K562 (cell line): Measurements from ENCODE around the gene BBC3. TPM values are rescaled to one million over a fixed set of nuclear protein-coding genes. Genes with fewer than 3 reads are reported as not detected.
A peak's percentile ranks its signal among the peaks of the same experiment; 100 is the strongest.
"Not testable (repeated sequence)": the region's sequence is repeated elsewhere in the genome, so short reads cannot be mapped to it uniquely, and the experiment has no call there.

Experiments
- ATAC-seq: fragments of 200-7000 bp; cut with Tn5 transposase; 3 replicates; pipeline ENCODE4 v1.9.1; 2020; ENCODE audit warnings: moderate library complexity
- BruUV-seq: library from RNA; stranded (reverse); fragments of 400-500 nt; replicated peaks from 2 replicates; lab custom pipeline; 2021; lab: Mats Ljungman, UMichigan
- CTCF ChIA-PET: fragments of 300-600 bp; formaldehyde crosslinking; extraction: SDS; loops from one replicate; lab custom pipeline; 2021; ENCODE audit warnings: low intra/inter-chr PET ratio; lab: Yijun Ruan, JAX
- POLR2A ChIA-PET: fragments of 300-600, 350-650 bp; sonication (Branson Sonifier 250); formaldehyde crosslinking; extraction: SDS; loops from one replicate; lab custom pipeline; 2021; ENCODE audit warnings: antibody characterized with exemption, inconsistent platforms; lab: Yijun Ruan, JAX
- DNase-seq, 4 experiments: peaks; one replicate each; pipeline versions ENCODE4 v3.0.0 to v3.0.0-alpha.2; 2011 to 2018; ENCODE audit warnings: low spot score in 3 of 4, mixed read lengths in 3 of 4; ENCODE audit errors: extremely low read depth in 1 of 4
- FAIRE-seq: peaks from 2 replicates; lab custom pipeline; 2011; peaks lifted over from hg19 to GRCh38; lab: Jason Lieb, UNC
- H2AFZ ChIP-seq: 2 replicates; pipeline ENCODE4 v1.6.0; 2011; ENCODE audit warnings: low read depth, low read length, control low read depth, inconsistent platforms
- H3K27ac ChIP-seq: fragments of 200-600 bp; 3 replicates; pipeline ENCODE4 v1.8.0; 2011; ENCODE audit warnings: low read depth, mild to moderate bottlenecking, control low read depth, inconsistent platforms, low read length, moderate library complexity, mixed read lengths; ENCODE audit errors: extremely low read depth
- H3K27me3 ChIP-seq, 2 experiments: fragments of 300-600 bp in 1 of 2; 2 replicates in 1 of 2; 3 replicates in 1 of 2; pipeline versions ENCODE4 v1.6.0 to v1.8.0; 2011; ENCODE audit warnings: inconsistent platforms in 2 of 2, low read length in 2 of 2, mild to moderate bottlenecking in 1 of 2, mixed read lengths in 1 of 2, moderate library complexity in 1 of 2; ENCODE audit not compliant: control insufficient read depth in 2 of 2, insufficient read depth in 2 of 2
- H3K36me3 ChIP-seq: fragments of 300-600 bp; 3 replicates; pipeline ENCODE4 v1.8.0; 2011; ENCODE audit warnings: mild to moderate bottlenecking, low read length, inconsistent platforms; ENCODE audit not compliant: control insufficient read depth, insufficient read depth
- H3K4me1 ChIP-seq, 2 experiments: fragments of 200-600 bp in 1 of 2; replicated peaks in 1 of 2; 2 replicates in 1 of 2; 3 replicates in 1 of 2; pipeline versions ENCODE4 v1.5.1 to v1.8.0; 2011; ENCODE audit warnings: inconsistent platforms in 2 of 2, low read length in 2 of 2, mild to moderate bottlenecking in 1 of 2, mixed read lengths in 1 of 2, moderate library complexity in 1 of 2; ENCODE audit not compliant: control insufficient read depth in 2 of 2, insufficient read depth in 2 of 2
- H3K4me2 ChIP-seq: 2 replicates; pipeline ENCODE4 v1.6.1; 2011; ENCODE audit warnings: low read length, control low read depth, inconsistent platforms, mixed read lengths; ENCODE audit not compliant: insufficient read depth
- H3K4me3 ChIP-seq: fragments of 200-600 bp; sonication (generic), shearing (Covaris generic); 2 replicates; pipeline ENCODE4 v1.5.1; 2016; ENCODE audit warnings: control low read depth, inconsistent platforms
- H3K79me2 ChIP-seq: fragments of 200-600 bp; 3 replicates; pipeline ENCODE4 v1.8.0; 2011; ENCODE audit warnings: low read length, inconsistent platforms; ENCODE audit not compliant: control insufficient read depth, insufficient read depth
- H3K9ac ChIP-seq, 2 experiments: 2 replicates each; pipeline versions ENCODE4 v1.6.0 to v1.6.1; 2011; ENCODE audit warnings: low read depth in 2 of 2, low read length in 2 of 2, control low read depth in 1 of 2, inconsistent platforms in 1 of 2, mild to moderate bottlenecking in 1 of 2, mixed read lengths in 1 of 2; ENCODE audit not compliant: insufficient read depth in 1 of 2
- H3K9me1 ChIP-seq: one replicate; pipeline ENCODE4 v1.6.0; 2011; ENCODE audit warnings: inconsistent platforms, mild to moderate bottlenecking, low read length, moderate library complexity; ENCODE audit not compliant: control insufficient read depth, insufficient read depth
- H3K9me3 ChIP-seq: replicated peaks from 2 replicates; pipeline ENCODE4 v1.5.1; 2011; ENCODE audit warnings: low read depth, low read length, inconsistent platforms; ENCODE audit not compliant: control insufficient read depth, insufficient read depth
- H4K20me1 ChIP-seq: replicated peaks from 2 replicates; pipeline ENCODE4 v1.6.1; 2011; ENCODE audit warnings: low read length, inconsistent platforms, mixed read lengths; ENCODE audit not compliant: control insufficient read depth, insufficient read depth
- DPF2 ChIP-seq: fragments of 450-650 bp; IDR thresholded peaks from 2 replicates; pipeline ENCODE4 v1.6.1; 2016
- FOXP1 ChIP-seq: sonication (generic); formaldehyde crosslinking; IDR thresholded peaks from 2 replicates; pipeline ENCODE4 v1.8.0; 2022; ENCODE audit warnings: mild to moderate bottlenecking, missing genetic modification reagents
- GABPB1 ChIP-seq: sonication (generic); formaldehyde crosslinking; IDR thresholded peaks from 2 replicates; pipeline ENCODE4 v1.8.0; 2022; ENCODE audit warnings: mild to moderate bottlenecking, missing genetic modification reagents
- MEIS2 ChIP-seq: fragments of 450-650 bp; IDR thresholded peaks from 2 replicates; pipeline ENCODE4 v1.6.1; 2014; ENCODE audit warnings: mild to moderate bottlenecking; ENCODE audit not compliant: partially characterized antibody
- SP1 ChIP-seq: sonication (generic); formaldehyde crosslinking; IDR thresholded peaks from 2 replicates; pipeline ENCODE4 v1.8.1; 2022; ENCODE audit warnings: mild to moderate bottlenecking, missing genetic modification reagents
- STAT5A ChIP-seq: IDR thresholded peaks from 2 replicates; pipeline ENCODE4 v1.6.1; 2012; ENCODE audit warnings: low read length, inconsistent platforms, borderline replicate concordance
- TAL1 ChIP-seq: fragments of 450-650 bp; IDR thresholded peaks from 2 replicates; pipeline ENCODE4 v1.6.1; 2016; ENCODE audit warnings: mild to moderate bottlenecking
- TCF3 ChIP-seq: sonication (generic); formaldehyde crosslinking; IDR thresholded peaks from 2 replicates; pipeline ENCODE4 v1.4.0; 2020; ENCODE audit warnings: mild to moderate bottlenecking, missing genetic modification reagents
- TRIM24 ChIP-seq, 2 experiments: fragments of 450-650 bp; IDR thresholded peaks; 2 replicates each; pipeline ENCODE4 v1.6.1; 2016
- ZBTB1 ChIP-seq: sonication (generic); formaldehyde crosslinking; IDR thresholded peaks from 2 replicates; pipeline ENCODE4 v1.8.1; 2023; ENCODE audit warnings: missing genetic modification reagents, low read depth, mild to moderate bottlenecking, borderline replicate concordance
- ZBTB34 ChIP-seq: fragments of 250-450 bp; sonication (Bioruptor Pico); IDR thresholded peaks from 2 replicates; pipeline ENCODE4 v1.8.0; 2021; ENCODE audit warnings: mild to moderate bottlenecking, moderate library complexity
- ZEB2 ChIP-seq: fragments of 450-650 bp; IDR thresholded peaks from 2 replicates; pipeline ENCODE4 v1.6.1; 2016
- WGBS: fragments of 100-300 bp; shearing (Covaris generic); methylation state at CpG from one replicate; pipeline ENCODE4 v1.1.6; 2016; ENCODE audit warnings: low coverage, mixed read lengths; ENCODE audit not compliant: insufficient coverage; ENCODE audit errors: missing lambda C conversion rate; 5-methylcytosine and 5-hydroxymethylcytosine counted together
- in situ Hi-C: fragments of 300-500 bp; cut with MboI; formaldehyde crosslinking; loops from 4 replicates; pipeline ENCODE4 v1.15.0; 2018; ENCODE audit warnings: inconsistent platforms, mixed read lengths
- intact Hi-C: fragments of 100-400 bp; cut with micrococcal nuclease; formaldehyde crosslinking; loops from 2 replicates; pipeline ENCODE4 v1.14.2; 2022
- polyA plus RNA-seq, 8 experiments: library from polyadenylated mRNA; depleted of rRNA in 4 of 8; stranded (reverse) in 5 of 8; unstranded in 3 of 8; fragments of >200 nt; fragmentation: Nextera tagmentation in 2 of 8; fragmentation: Illumina TruSeq in 1 of 8; extraction: Ambion mirVana in 2 of 8; extraction: Trizol in 1 of 8; gene quantifications; 2 replicates each; pipeline versions ENCODE4 v1.2.1 to v1.2.3, GENCODE V29; 2011 to 2014; ENCODE audit warnings: inconsistent platforms in 1 of 8, missing spikeins in 1 of 8
- total RNA-seq, 7 experiments: library from RNA; depleted of rRNA in 6 of 7; stranded (reverse); fragments of >200 nt in 6 of 7; fragmentation: Illumina TruSeq in 2 of 7; extraction: Trizol in 2 of 7; gene quantifications; 2 replicates each; pipeline versions ENCODE4 v1.2.1 to v1.2.3, GENCODE V29; 2011 to 2021; ENCODE audit warnings: low replicate concordance in 1 of 7
- TF ChIP-seq, protein P1 (sequence below): sonication (generic); formaldehyde crosslinking; IDR thresholded peaks from 2 replicates; pipeline ENCODE4 v1.8.1; 2023; ENCODE audit warnings: missing genetic modification reagents, mild to moderate bottlenecking, borderline replicate concordance
- TF ChIP-seq, protein P2 (sequence below): sonication (generic); formaldehyde crosslinking; IDR thresholded peaks from 2 replicates; pipeline ENCODE4 v1.8.0; 2022; ENCODE audit warnings: missing genetic modification reagents, mild to moderate bottlenecking, moderate library complexity, borderline replicate concordance

Gene BBC3
- total and polyA plus RNA-seq, 9 of the 15 experiments (the other 6 are each of a cell fraction or from before 2014, with no cell fraction given) = 0.15 to 30.7 (median 4.8) TPM

DNA sequence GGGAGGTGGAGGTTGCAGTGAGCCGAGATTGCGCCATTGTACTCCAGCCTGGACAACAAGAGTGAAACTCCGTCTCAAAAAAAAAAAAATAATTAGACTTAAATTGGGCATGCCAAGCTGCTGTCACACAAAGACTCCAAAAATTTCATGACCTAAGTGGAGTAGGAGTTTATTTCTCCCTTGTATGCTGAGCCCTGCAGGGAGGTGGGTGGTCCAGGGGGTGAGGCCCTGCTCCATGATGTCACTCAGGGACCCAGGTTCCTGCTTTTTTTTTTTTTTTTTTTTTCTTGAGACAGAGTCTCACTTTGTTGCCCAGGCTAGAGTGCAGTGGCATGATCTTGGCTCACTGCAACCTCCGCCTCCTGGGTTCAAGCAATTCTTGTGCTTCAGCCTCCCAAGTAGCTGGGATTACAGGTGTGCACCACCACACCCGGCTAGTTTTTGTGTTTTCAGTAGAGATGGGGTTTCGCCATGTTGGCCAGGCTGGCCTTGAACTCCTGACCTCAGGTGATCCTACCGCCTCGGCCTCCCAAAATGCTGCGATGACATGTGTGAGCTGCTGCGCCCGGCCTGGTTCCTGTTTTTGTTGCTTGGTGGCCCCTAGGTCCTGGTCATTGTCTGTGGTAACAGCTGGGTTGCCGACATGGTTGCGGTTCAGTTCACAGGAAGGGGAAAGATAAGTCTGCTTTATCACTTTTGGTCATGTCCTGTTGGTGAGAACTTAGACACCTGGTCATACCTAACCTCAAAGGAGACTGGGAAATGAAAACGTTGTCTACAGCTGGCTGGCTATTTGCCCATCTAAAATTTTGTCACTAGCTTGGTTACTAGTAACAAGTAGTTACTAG is 31.2 kb upstream of the BBC3 start:
- POLR2A ChIA-PET = interaction anchor here (0.6 to 2.9 kb wide), 6 partner anchors 9 to 166 kb away, joined by 3 to 18 read pairs (median 3); partner anchors contain the start of gene INAFM1
- peaks cover 8 to 26% of the 10 kb centered on the region in 2 experiments; a peak in 4 of 5 replicates for H3K4me1 ChIP-seq
- TF ChIP-seq ZBTB1 (CRISPR knock-in tag) = peak; percentile 94
- peak; percentile 50; the same call in 1 of the 2 replicates for TF ChIP-seq FOXP1
- peak; percentile 14 for TF ChIP-seq MEIS2
- TF ChIP-seq ZBTB34 (CRISPR knock-in tag) = peak; percentile 80
- TF ChIP-seq DPF2 = peak; percentile 60; the same call in 1 of the 2 replicates
- 0 out of 2 replicates have a peak, but pooled peaks have one; percentile 29 for TF ChIP-seq STAT5A
- peak; percentile 60; the same call in 1 of the 2 replicates for TF ChIP-seq SP1 (CRISPR knock-in tag)
- TF ChIP-seq TAL1 = peak; percentile 51; the same call in 1 of the 2 replicates
- peak; percentile 63 for TF ChIP-seq GABPB1 (CRISPR knock-in tag)
- TF ChIP-seq ZEB2 = 0 out of 2 replicates have a peak, but pooled peaks have one; percentile 18
- peak; percentile 86 for TF ChIP-seq TCF3
- TF ChIP-seq, protein P1, sequence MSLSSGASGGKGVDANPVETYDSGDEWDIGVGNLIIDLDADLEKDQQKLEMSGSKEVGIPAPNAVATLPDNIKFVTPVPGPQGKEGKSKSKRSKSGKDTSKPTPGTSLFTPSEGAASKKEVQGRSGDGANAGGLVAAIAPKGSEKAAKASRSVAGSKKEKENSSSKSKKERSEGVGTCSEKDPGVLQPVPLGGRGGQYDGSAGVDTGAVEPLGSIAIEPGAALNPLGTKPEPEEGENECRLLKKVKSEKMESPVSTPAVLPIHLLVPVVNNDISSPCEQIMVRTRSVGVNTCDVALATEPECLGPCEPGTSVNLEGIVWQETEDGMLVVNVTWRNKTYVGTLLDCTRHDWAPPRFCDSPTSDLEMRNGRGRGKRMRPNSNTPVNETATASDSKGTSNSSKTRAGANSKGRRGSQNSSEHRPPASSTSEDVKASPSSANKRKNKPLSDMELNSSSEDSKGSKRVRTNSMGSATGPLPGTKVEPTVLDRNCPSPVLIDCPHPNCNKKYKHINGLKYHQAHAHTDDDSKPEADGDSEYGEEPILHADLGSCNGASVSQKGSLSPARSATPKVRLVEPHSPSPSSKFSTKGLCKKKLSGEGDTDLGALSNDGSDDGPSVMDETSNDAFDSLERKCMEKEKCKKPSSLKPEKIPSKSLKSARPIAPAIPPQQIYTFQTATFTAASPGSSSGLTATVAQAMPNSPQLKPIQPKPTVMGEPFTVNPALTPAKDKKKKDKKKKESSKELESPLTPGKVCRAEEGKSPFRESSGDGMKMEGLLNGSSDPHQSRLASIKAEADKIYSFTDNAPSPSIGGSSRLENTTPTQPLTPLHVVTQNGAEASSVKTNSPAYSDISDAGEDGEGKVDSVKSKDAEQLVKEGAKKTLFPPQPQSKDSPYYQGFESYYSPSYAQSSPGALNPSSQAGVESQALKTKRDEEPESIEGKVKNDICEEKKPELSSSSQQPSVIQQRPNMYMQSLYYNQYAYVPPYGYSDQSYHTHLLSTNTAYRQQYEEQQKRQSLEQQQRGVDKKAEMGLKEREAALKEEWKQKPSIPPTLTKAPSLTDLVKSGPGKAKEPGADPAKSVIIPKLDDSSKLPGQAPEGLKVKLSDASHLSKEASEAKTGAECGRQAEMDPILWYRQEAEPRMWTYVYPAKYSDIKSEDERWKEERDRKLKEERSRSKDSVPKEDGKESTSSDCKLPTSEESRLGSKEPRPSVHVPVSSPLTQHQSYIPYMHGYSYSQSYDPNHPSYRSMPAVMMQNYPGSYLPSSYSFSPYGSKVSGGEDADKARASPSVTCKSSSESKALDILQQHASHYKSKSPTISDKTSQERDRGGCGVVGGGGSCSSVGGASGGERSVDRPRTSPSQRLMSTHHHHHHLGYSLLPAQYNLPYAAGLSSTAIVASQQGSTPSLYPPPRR = 0 out of 2 replicates have a peak, but pooled peaks have one; percentile 27
- peak; percentile 72 to 77; a peak in 3 of 4 replicates for TF ChIP-seq TRIM24 (IDR thresholded peaks at IDR 0.05)
- TF ChIP-seq, protein P2, sequence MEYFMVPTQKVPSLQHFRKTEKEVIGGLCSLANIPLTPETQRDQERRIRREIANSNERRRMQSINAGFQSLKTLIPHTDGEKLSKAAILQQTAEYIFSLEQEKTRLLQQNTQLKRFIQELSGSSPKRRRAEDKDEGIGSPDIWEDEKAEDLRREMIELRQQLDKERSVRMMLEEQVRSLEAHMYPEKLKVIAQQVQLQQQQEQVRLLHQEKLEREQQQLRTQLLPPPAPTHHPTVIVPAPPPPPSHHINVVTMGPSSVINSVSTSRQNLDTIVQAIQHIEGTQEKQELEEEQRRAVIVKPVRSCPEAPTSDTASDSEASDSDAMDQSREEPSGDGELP (CRISPR knock-in tag) = peak; percentile 98

More for the DNA sequence above, 31.2 kb upstream of the BBC3 start:
- CTCF ChIA-PET, intact Hi-C loops, H3K27ac ChIP-seq, H4K20me1 ChIP-seq, H3K4me2 ChIP-seq, BruUV-seq, H3K9ac ChIP-seq, H2AFZ ChIP-seq, in situ Hi-C loops, H3K27me3 ChIP-seq, H3K9me1 ChIP-seq, H3K4me3 ChIP-seq, H3K9me3 ChIP-seq: not testable (repeated sequence)
- WGBS = 53% methylated on average over 12 of the region's 14 CpGs
- H3K36me3 ChIP-seq = peaks cover 77% of the 10 kb centered on the region; the same call in 2 of the 3 replicates
- DNase-seq (peak in 1 of 4 experiments; percentile 62), ATAC-seq (peak; percentile 14), FAIRE-seq (peak; percentile 89)
- peaks cover 31% of the 10 kb centered on the region for H3K79me2 ChIP-seq
